Gastrocnemius medialis (tissue), 4 donors: ENCODE data around the gene VAT1L.

ENCODE experiments used
- POLR2A ChIP-seq, 2 donors: fragments of 450-650 bp; IDR thresholded peaks; one replicate each; pipeline ENCODE4 v1.6.1; 2017; ENCODE audit warnings: antibody characterized with exemption in 2 of 2, mild to moderate bottlenecking in 2 of 2, moderate library complexity in 2 of 2
- TF ChIP-seq, protein P1 (sequence below), 5 experiments: fragments of 450-650 bp in 3 of 5; fragments of 200-600 bp in 2 of 5; sonication (generic) in 2 of 5; IDR thresholded peaks in 4 of 5; conservative IDR thresholded peaks in 1 of 5; 1 replicate in 4 of 5; 2 replicates in 1 of 5; pipeline ENCODE4 v1.5.1; 2016 to 2019; ENCODE audit warnings: antibody characterized with exemption in 5 of 5, mild to moderate bottlenecking in 3 of 5, moderate library complexity in 3 of 5

DNA sequence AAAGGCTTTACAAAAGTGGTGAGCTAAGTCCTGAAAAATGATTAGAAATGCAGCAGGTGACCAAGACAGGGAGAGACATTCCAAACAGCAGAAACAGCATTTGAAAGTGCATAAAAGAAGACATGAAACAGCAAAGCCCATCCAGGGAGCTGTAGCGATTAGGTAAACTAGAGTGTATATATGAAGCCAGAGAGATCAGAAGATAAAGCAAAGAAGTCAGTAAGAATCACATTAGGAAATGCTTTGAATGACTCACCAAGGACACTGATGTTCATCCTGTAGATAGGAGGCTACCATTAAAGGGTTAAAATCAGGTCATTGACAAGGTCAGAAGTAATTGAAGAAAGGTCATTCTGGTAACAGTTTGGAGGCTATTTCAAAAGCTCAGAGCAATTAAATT, 27.6 kb upstream of the VAT1L start:
- TF ChIP-seq, protein P1, sequence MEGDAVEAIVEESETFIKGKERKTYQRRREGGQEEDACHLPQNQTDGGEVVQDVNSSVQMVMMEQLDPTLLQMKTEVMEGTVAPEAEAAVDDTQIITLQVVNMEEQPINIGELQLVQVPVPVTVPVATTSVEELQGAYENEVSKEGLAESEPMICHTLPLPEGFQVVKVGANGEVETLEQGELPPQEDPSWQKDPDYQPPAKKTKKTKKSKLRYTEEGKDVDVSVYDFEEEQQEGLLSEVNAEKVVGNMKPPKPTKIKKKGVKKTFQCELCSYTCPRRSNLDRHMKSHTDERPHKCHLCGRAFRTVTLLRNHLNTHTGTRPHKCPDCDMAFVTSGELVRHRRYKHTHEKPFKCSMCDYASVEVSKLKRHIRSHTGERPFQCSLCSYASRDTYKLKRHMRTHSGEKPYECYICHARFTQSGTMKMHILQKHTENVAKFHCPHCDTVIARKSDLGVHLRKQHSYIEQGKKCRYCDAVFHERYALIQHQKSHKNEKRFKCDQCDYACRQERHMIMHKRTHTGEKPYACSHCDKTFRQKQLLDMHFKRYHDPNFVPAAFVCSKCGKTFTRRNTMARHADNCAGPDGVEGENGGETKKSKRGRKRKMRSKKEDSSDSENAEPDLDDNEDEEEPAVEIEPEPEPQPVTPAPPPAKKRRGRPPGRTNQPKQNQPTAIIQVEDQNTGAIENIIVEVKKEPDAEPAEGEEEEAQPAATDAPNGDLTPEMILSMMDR (IDR thresholded peaks at IDR 0.05 in 4 of 5, conservative IDR thresholded peaks at IDR 0.05 in 1 of 5) = no peak
- TF ChIP-seq POLR2A (IDR thresholded peaks at IDR 0.05) = no peak
